HL-60/S4 treated with phorbol 12-myristate 13-acetate at 8.2 ng/mL for 4 days and 3 days (cell line): ENCODE measurements around the gene OGFOD3.
"Not testable (repeated sequence)": the region's sequence is repeated elsewhere in the genome, so short reads cannot be mapped to it uniquely, and the experiment has no call there.

ENCODE experiments used
- in situ Hi-C: fragments of 300-500 bp; cut with MboI; formaldehyde crosslinking; loops from 2 replicates; pipeline ENCODE4 v1.15.0; 2022; ENCODE audit warnings: low sequenced_read_pairs

The OGFOD3 gene, protein sequence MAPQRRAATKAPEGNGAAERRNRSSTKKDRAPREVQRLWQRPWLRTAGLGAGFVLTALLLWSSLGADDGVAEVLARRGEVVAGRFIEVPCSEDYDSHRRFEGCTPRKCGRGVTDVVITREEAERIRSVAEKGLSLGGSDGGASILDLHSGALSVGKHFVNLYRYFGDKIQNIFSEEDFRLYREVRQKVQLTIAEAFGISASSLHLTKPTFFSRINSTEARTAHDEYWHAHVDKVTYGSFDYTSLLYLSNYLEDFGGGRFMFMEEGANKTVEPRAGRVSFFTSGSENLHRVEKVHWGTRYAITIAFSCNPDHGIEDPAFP

DNA sequence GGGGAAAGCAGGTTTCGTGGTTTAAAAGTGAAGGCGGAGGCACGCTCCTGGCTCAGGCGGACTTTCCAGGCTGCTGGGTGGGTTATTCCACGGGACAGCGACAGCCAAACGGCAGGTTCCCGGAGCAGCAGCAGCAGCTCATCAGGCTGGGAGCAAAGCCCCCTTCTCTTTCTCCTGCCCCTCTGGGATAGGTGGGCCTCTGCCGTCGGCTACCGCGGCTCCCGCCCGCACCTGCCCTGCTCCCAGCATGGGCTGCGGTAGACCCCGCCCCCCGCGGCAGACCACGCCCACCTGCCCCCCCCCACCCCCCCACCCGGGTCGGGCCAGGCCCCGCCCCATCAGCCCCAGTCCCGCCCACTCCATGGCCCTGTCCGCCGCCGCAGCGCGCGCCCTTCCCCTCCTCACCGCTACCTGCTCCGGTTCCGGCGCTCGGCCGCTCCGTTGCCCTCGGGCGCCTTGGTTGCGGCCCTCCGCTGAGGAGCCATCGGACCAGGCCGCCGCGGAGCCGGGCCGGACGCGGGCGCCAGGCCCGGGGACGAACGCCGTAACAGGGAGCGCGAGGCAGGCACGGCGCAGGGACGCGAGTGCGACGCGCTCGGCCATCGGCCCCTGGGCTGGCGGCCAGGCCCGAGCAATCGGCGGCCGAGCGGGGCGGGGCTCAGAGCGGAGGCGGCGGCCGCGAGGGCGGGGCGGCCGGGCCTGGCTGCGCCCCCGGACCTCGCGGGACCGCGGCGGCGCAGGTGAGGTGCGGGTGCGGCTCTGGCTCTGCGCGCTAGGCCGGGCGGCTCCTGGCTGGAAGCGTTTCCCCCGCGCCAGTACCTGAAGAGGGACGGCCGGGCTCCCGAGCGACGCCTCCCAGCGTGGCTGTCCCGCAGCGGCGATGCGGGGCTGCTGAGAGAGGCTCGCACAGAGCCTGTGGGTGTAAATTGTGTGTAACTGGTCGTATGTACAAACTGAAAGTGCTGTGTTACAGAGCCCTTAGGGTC is at the start of gene OGFOD3, which contains the start of gene HEXD:
OGFOD3 (minus strand) TSS at position 586 of the 986 bp plus-strand sequence; CDS start at position 485, 101 bp downstream.
HEXD (plus strand) TSS at position 347 of the 986 bp plus-strand sequence. CDS start 1,453 bp downstream, outside the sequence.
- in situ Hi-C loops = loop anchor here (25.0 kb wide), 1 partner anchor 156 kb away; the partner anchor contains the start of gene CSNK1D

- in situ Hi-C loops = no loop called here
Measured at GRCh38 chr17:82465023-82465603, 46.7 kb upstream of the OGFOD3 start.

DNA sequence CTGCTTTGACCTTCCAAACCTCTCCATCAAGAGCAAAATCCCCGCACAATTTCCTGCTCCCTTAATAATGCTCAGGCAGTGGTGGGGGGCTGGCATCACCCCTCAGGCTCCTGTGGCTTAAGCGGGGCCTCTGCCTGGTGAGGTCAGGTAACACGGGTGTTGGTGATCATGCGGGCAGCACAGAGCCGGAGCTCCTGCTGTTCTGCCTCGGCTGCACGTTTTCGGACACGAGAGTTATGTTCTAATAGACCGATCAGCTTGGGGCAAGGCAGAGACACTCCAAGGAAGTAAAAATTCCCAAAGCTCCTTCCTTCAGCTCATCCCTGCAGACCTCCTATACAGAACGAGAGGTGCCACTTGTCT is 46.2 kb upstream of the OGFOD3 start:
- in situ Hi-C loops = no loop called here

- in situ Hi-C loops = no loop called here
Measured at GRCh38 chr17:82463925-82464566, 45.7 kb upstream of the OGFOD3 start.

GRCh38 chr17:82463391-82463790 is 45.0 kb upstream of the OGFOD3 start:
- in situ Hi-C loops = no loop called here

- in situ Hi-C loops = no loop called here
Measured at GRCh38 chr17:82461827-82462524, 43.6 kb upstream of the OGFOD3 start.

- in situ Hi-C loops = not testable (repeated sequence)
Measured at GRCh38 chr17:82459936-82460335, 41.5 kb upstream of the OGFOD3 start.

DNA sequence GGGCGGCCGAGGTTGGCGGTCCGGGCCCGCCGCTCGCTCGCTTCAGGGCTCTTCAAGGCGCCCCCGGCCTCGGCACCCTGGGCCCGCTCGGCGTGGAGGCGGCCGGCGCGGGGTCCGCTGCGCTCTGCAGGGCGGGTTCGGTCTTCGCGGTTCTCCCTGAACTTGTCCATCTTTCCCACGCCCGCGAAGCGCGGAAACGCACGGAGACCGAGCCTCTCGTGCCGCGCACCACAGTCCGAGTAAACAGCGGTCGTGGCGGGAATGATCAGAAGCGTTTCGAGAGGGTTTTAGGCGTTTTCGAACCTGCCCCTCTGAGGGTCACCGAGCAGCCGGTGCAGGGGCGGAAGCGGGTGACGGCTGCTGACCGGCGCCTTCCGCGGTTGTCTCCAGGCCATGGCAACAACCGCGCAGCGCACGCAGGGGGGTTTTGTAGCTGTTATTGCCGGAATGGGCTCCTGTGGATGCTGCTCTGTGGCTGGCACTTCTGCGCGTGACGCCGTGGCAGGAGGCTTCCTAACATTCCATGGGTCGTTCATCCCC is 40.6 kb upstream of the OGFOD3 start:
- in situ Hi-C loops = no loop called here

DNA sequence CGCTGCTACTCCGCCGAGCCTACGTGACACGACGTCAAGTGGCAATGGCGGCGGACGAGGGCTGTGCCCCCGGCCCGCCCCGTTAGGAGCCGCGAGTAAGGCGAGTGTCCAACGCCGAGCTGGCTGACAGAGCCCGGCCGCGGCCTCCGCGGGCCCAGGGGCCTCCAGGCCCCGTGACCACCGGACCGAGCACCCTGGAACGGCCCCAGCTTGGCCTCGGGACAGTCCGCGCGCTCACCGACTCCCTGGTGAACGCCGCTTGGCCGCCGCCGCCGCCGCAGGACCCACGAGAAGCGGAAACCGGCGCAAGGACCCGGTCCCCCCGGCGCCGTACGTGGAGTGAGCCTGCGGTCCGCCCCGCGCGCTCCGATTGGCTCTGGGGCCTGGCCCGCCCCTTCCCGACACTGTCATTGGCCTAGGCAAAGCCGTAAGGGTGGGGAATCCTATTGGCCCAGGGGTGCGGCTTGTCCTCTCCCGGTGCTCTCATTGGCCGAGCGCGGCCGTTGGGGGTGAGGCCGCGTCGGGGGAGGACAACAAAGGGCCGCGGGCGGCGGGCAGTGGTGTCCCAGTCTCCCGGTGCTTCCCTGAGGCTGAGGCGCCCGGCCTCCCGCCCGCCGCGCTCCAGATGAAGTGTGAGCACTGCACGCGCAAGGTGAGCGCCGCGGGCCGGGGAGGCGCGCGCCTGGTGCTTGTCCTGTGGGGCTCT is 39.9 kb upstream of the OGFOD3 start, which contains the start of gene NARF:
NARF (plus strand) TSS at position 563 of the 706 bp plus-strand sequence; CDS start at position 626, 63 bp downstream.
- in situ Hi-C loops = no loop called here

- in situ Hi-C loops = no loop called here
Measured at GRCh38 chr17:82457929-82458178, 39.5 kb upstream of the OGFOD3 start.

GRCh38 chr17:82457073-82457928 is 38.9 kb upstream of the OGFOD3 start:
- in situ Hi-C loops = no loop called here

GRCh38 chr17:82453706-82454105 is 35.3 kb upstream of the OGFOD3 start:
- in situ Hi-C loops = not testable (repeated sequence)

- in situ Hi-C loops = not testable (repeated sequence)
Measured at GRCh38 chr17:82453151-82453550, 34.8 kb upstream of the OGFOD3 start.

- in situ Hi-C loops = no loop called here
Measured at GRCh38 chr17:82452162-82452561, 33.8 kb upstream of the OGFOD3 start.

DNA sequence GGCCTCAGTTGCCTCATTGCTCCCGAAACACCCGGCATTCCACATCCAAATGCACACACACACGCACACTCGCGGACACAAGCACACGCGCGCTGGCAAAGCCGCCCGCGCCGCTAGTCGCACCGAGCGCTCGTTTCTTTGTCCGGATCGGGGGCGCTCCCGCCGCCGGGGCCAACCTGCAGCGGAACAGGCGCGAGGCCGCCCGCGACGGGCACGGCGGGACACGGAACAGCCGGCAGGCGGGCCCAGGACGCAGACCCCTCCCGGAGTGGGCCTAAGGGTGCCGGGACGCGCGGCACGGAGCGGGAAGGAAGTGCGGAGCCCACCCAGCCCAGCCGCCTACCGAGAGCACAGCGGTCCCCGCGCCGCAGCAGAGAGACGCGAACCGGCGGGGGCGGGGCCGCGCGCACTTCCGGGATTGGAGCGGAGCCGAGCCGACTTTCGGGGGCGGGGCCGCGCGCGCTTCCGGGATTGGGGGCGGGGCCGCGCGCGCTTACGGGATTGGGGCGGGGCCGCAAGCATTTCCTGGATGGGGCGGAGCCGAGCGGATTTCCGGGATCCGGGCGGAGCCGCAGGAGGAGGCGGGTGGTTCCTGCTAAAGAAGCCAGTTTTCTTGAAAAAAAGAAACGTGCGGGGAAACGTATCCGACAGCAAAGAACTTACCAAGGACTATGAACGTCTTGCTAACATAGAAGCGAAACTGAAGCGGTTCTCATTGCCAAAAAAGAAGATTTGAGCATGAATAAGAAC is 32.1 kb upstream of the OGFOD3 start, which contains the start of gene CYBC1:
CYBC1 (minus strand) TSS at position 396 of the 750 bp plus-strand sequence. CDS start 1,498 bp downstream, outside the sequence.
- in situ Hi-C loops = no loop called here

- in situ Hi-C loops = no loop called here
Measured at GRCh38 chr17:82449883-82450356, 31.5 kb upstream of the OGFOD3 start.

DNA sequence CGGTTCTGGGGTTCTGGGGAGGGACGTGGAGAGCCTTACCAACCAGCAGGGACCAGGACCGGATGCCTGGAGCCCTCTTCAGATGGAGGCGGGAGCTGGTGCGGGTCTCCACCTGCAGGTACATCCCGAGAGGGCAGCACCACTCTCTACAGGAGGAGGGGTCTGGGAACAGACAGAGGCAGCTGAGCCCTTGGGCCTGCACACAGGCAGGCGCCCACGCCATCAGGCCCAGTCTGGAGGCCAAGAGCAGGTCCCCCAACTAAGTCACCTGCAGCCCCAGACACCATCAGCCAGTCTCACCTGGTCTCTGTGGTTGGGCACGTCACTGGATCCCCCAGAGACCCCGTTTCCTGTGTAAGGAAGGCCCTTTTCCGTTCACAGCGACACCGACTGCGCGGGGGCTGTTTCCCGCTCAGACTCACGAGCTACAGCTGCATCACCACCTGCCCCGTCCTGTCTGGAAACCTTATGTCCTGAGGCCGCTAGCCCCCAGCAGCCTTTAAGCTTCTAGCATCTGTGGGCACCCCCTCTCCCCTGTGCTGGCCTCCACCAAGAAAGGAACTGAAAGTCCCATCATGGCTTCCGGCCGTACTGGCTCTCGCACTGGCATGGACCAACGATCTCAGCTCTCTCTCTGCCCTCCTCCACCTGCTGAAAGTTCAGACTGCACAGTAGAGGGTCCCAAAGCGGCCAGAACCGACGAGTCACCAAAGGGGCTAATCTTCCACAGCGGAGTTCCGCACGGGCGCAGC is 30.9 kb upstream of the OGFOD3 start:
- in situ Hi-C loops = no loop called here
